Lung (tissue), 12 donors: ENCODE measurements around the gene GAS5. TPM values are rescaled to one million over a fixed set of nuclear protein-coding genes. Genes with fewer than 3 reads are reported as not detected.

Experiments
- ATAC-seq: fragments of 200-7000 bp; cut with Tn5 transposase; one replicate; pipeline ENCODE4 v1.9.1; 2020; ENCODE audit warnings: moderate number of reproducible peaks; ENCODE audit not compliant: insufficient read depth, low FRiP score
- DNase-seq, 3 donors: peaks; one replicate each; pipeline ENCODE4 v3.0.0-alpha.2; 2013 to 2017
- H3K27ac ChIP-seq, 2 donors: one replicate each; pipeline ENCODE4 v1.5.1; 2013; ENCODE audit warnings: mild to moderate bottlenecking in 2 of 2, moderate library complexity in 2 of 2, control low read depth in 1 of 2, inconsistent platforms in 1 of 2, low read depth in 1 of 2, low read length in 1 of 2
- H3K27me3 ChIP-seq, 3 donors: one replicate each; pipeline ENCODE4 v1.5.1; 2013; ENCODE audit warnings: low read length in 2 of 3; ENCODE audit not compliant: control insufficient read depth in 3 of 3, insufficient read depth in 3 of 3
- H3K36me3 ChIP-seq, 4 donors: one replicate each; pipeline ENCODE4 v1.5.1; 2013; ENCODE audit warnings: low read length in 4 of 4, mild to moderate bottlenecking in 1 of 4, moderate library complexity in 1 of 4; ENCODE audit not compliant: control insufficient read depth in 4 of 4, insufficient read depth in 4 of 4
- H3K4me1 ChIP-seq, 5 donors: one replicate each; pipeline ENCODE4 v1.5.1; 2013; ENCODE audit warnings: low read length in 5 of 5, mild to moderate bottlenecking in 2 of 5, moderate library complexity in 1 of 5; ENCODE audit not compliant: control insufficient read depth in 5 of 5, insufficient read depth in 5 of 5
- H3K4me3 ChIP-seq: one replicate; pipeline ENCODE4 v1.5.1; 2013; ENCODE audit warnings: mild to moderate bottlenecking, control low read depth, moderate library complexity
- H3K9ac ChIP-seq, 2 donors: one replicate each; pipeline ENCODE4 v1.5.1; 2013; ENCODE audit warnings: low read length in 2 of 2, control low read depth in 1 of 2; ENCODE audit not compliant: insufficient read depth in 1 of 2
- H3K9me3 ChIP-seq, 4 donors: one replicate each; pipeline ENCODE4 v1.5.1; 2013; ENCODE audit warnings: low read length in 3 of 4, mild to moderate bottlenecking in 1 of 4, moderate library complexity in 1 of 4; ENCODE audit not compliant: control insufficient read depth in 4 of 4, insufficient read depth in 3 of 4
- CTCF ChIP-seq: IDR thresholded peaks from 2 replicates; pipeline ENCODE4 v1.5.1; 2012; ENCODE audit warnings: mild to moderate bottlenecking; ENCODE audit errors: control extremely low read depth, extremely low read depth
- WGBS, 2 donors: extraction: QIAGEN DNeasy Blood & Tissue Kit; methylation state at CpG; one replicate each; pipeline ENCODE4 v1.1.7; 2013; 5-methylcytosine and 5-hydroxymethylcytosine counted together
- polyA plus RNA-seq, 2 donors: library from polyadenylated mRNA; stranded (reverse); fragments of 200-250 nt; gene quantifications; one replicate each; pipeline ENCODE4 v1.2.1, GENCODE V29; 2013
- total RNA-seq, 2 donors: library from RNA; depleted of rRNA in 1 of 2; stranded (reverse); fragments of >200 nt in 1 of 2; gene quantifications; one replicate each; pipeline ENCODE4 v1.2.1, GENCODE V29; 2014 to 2021
- donor health status: control.
- donor health status: control.
- donor health status: Bipolar disorder and iron deficiency.
- donor health status: healthy.
- donor health status: DM: yes; HTN: yes; CAD: no.

GAS5 gene
- total and polyA plus RNA-seq, 4 donors, result 231 to 1,168 (median 320) TPM

- no peak for TF ChIP-seq CTCF
- peak overlapping the region; percentile 48 for H3K4me3 ChIP-seq
- H3K9me3 ChIP-seq, result no peaks in the 10 kb centered on the region
- ATAC-seq, result no peak
- no peaks in the 10 kb centered on the region for H3K27me3 ChIP-seq
- peak overlapping the region; percentile 57 to 85 for H3K27ac ChIP-seq
- no peak for DNase-seq
- peak overlapping the region; percentile 89 to 93 for H3K9ac ChIP-seq
- 3 to 6% methylated on average over 32 of the region's 32 CpGs for WGBS, 2 donors
- peaks cover 7 to 37% (median 14%) of the 10 kb centered on the region in 5 donors for H3K4me1 ChIP-seq
- H3K36me3 ChIP-seq, result peaks cover 9 to 51% (median 30%) of the 10 kb centered on the region in 4 donors
Measured at GRCh38 chr1:173867141-173867752, 542 bp downstream of the GAS5 start.

- peak overlapping the region; percentile 89 to 93 for H3K9ac ChIP-seq
- TF ChIP-seq CTCF, result no peak
- H3K36me3 ChIP-seq, result peaks cover 11 to 54% (median 30%) of the 10 kb centered on the region in 4 donors
- peaks cover 7 to 37% (median 14%) of the 10 kb centered on the region in 5 donors for H3K4me1 ChIP-seq
- DNase-seq (no peak), ATAC-seq (no peak)
- no peaks in the 10 kb centered on the region for H3K9me3 ChIP-seq
- peak overlapping the region in 1 of 2 donors; percentile 57 for H3K27ac ChIP-seq
- no peaks in the 10 kb centered on the region for H3K27me3 ChIP-seq
- H3K4me3 ChIP-seq, result peak overlapping the region; percentile 48
- 18% methylated on average over 2 of the region's 2 CpGs for WGBS, 2 donors
Measured at GRCh38 chr1:173866413-173867115, 1.2 kb downstream of the GAS5 start.

- peaks cover 11 to 44% (median 26%) of the 10 kb centered on the region in 4 donors for H3K36me3 ChIP-seq
- TF ChIP-seq CTCF, result no peak
- H3K9ac ChIP-seq, result peak overlapping the region; percentile 89 to 93
- H3K27me3 ChIP-seq, result no peaks in the 10 kb centered on the region
- H3K9me3 ChIP-seq, result no peaks in the 10 kb centered on the region
- DNase-seq (peak in 2 of 3 donors; percentile 38 to 40), ATAC-seq (no peak)
- no peak overlapping the region for H3K4me3 ChIP-seq
- peak overlapping the region in 1 of 2 donors; percentile 45 for H3K27ac ChIP-seq
- 36 to 45% methylated on average over 4 of the region's 4 CpGs for WGBS, 2 donors
- H3K4me1 ChIP-seq, result peaks cover 2 to 37% (median 14%) of the 10 kb centered on the region in 5 donors
Measured at GRCh38 chr1:173865468-173866164, 2.2 kb downstream of the GAS5 start.
